Muscle layer of duodenum (tissue), 2 donors: ENCODE measurements around the gene LRRC23.
A peak's percentile ranks its signal among the peaks of the same experiment; 100 is the strongest.

ENCODE experiments used
- H3K27ac ChIP-seq: one replicate; pipeline ENCODE4 v1.7.0; 2013; ENCODE audit warnings: mild to moderate bottlenecking, low read length
- H3K27me3 ChIP-seq: one replicate; pipeline ENCODE4 v1.7.0; 2013; ENCODE audit warnings: low read depth, mild to moderate bottlenecking, control low read depth, low read length
- H3K36me3 ChIP-seq, 2 donors: one replicate each; pipeline ENCODE4 v1.7.0; 2013; ENCODE audit warnings: low read length in 2 of 2, control low read depth in 1 of 2, mild to moderate bottlenecking in 1 of 2; ENCODE audit not compliant: insufficient read depth in 2 of 2, control insufficient read depth in 1 of 2
- H3K4me1 ChIP-seq, 2 donors: one replicate each; pipeline ENCODE4 v1.7.0; 2013; ENCODE audit warnings: low read length in 2 of 2, mild to moderate bottlenecking in 2 of 2, control low read depth in 1 of 2, moderate library complexity in 1 of 2; ENCODE audit not compliant: insufficient read depth in 2 of 2, control insufficient read depth in 1 of 2
- H3K4me3 ChIP-seq, 2 donors: one replicate each; pipeline ENCODE4 v1.7.0; 2013; ENCODE audit warnings: low read length in 2 of 2, low read depth in 1 of 2, mild to moderate bottlenecking in 1 of 2
- H3K9me3 ChIP-seq, 2 donors: one replicate each; pipeline ENCODE4 v1.7.0; 2013; ENCODE audit warnings: low read length in 2 of 2, control low read depth in 1 of 2, mild to moderate bottlenecking in 1 of 2; ENCODE audit not compliant: control insufficient read depth in 1 of 2
- donor health status: healthy.

The LRRC23 gene

DNA sequence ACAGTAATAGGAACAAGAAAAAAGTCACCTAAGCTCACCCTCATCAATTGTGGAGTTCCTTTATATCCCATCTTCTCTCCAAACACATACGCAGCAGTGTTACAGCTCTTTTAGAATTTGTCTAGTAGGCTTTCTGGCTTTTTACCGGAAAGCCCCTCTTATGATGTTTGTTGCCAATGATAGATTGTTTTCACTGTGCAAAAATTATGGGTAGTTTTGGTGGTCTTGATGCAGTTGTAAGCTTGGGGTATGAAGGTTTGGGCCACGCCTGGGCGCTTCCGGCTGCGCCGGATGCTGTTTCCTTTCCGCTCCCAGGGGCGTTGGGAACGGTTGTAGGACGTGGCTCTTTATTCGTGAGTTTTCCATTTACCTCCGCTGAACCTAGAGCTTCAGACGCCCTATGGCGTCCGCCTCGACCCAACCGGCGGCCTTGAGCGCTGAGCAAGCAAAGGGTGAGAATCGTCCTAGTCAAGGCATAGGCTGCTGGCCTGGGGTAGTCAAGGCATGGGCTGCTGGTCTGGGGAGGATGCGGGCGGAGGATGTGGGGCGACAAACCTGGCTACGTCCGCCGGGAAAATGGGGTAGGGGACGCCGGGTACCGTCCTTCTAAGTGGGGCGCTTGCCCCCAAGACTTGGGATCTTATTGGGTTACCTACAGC, 39.2 kb downstream of the LRRC23 start, which contains the start of the genes C12orf57 and RNU7-1:
C12orf57 (plus strand) TSS at position 301 of the 659 bp plus-strand sequence; CDS start at position 401, 100 bp downstream.
RNU7-1 (plus strand) TSS at position 95 of the 659 bp plus-strand sequence.
- H3K4me1 ChIP-seq, result peaks cover 18 to 32% of the 10 kb centered on the region in 2 donors
- peaks cover 12 to 17% of the 10 kb centered on the region in 2 donors for H3K36me3 ChIP-seq
- peak within 1 kb of the TSS; percentile 98 for H3K27ac ChIP-seq
- H3K27me3 ChIP-seq, result no peaks in the 10 kb centered on the region
- no peaks in the 10 kb centered on the region for H3K9me3 ChIP-seq
- H3K4me3 ChIP-seq, result peak within 1 kb of the TSS; percentile 81 to 83

DNA sequence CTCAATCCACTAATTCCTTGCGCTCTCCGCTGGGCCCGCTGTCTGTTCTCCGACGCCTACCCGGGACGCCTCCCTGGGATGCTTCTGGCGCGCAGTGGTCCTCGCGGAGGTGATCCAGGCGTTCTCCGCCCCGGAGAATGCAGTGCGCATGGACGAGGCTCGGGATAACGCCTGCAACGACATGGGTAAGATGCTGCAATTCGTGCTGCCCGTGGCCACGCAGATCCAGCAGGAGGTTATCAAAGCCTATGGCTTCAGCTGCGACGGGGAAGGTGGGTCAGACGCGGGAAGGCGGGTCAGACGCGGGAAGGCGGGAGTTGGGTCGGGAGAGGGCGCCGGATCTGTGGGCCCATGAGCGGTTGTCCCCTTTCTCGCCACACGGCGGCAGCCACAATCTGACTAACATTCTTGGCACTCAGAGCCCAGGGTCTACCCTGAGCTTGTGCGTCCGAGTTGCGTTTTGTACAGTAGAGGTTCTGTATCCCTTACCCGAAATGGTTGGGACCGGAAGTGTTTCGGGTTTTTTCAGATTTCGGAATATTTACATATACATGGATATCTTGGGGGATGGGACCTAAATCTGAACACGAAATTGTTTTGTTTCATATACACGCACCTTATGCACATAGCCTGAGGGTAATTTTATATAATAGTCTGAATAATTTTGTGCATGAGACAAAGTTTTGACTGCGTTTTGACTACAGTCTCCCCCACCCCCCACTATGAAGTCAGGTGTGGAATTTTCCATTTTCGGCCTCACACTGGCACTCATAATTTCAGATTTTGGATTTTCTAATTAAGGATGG, 40.0 kb downstream of the LRRC23 start:
- H3K4me3 ChIP-seq, result peak overlapping the region; percentile 81 to 83
- peaks cover 12 to 17% of the 10 kb centered on the region in 2 donors for H3K36me3 ChIP-seq
- H3K27me3 ChIP-seq, result no peaks in the 10 kb centered on the region
- peaks cover 18 to 25% of the 10 kb centered on the region in 2 donors for H3K4me1 ChIP-seq
- H3K27ac ChIP-seq, result peak overlapping the region; percentile 98
- no peaks in the 10 kb centered on the region for H3K9me3 ChIP-seq

DNA sequence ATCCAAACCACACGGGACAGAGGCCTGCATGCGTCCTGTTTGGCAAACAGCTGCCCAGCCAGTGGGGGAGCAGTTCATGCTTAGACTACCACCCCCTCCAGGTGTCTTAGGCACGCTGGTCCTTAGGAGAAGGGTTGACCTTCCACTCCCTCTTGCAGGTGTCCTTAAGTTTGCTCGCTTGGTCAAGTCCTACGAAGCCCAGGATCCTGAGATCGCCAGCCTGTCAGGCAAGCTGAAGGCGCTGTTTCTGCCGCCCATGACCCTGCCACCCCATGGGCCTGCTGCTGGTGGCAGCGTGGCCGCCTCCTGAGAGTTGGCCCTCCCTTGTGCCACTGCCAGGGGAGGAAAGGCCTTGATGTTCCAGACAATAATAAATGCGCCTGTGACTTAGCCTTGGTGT, 41.0 kb downstream of the LRRC23 start:
- peaks cover 18 to 25% of the 10 kb centered on the region in 2 donors for H3K4me1 ChIP-seq
- H3K9me3 ChIP-seq, result no peaks in the 10 kb centered on the region
- peak overlapping the region; percentile 60 for H3K27ac ChIP-seq
- H3K4me3 ChIP-seq, result peak overlapping the region in 1 of 2 donors; percentile 83
- peaks cover 8 to 15% of the 10 kb centered on the region in 2 donors for H3K36me3 ChIP-seq
- H3K27me3 ChIP-seq, result no peaks in the 10 kb centered on the region

DNA sequence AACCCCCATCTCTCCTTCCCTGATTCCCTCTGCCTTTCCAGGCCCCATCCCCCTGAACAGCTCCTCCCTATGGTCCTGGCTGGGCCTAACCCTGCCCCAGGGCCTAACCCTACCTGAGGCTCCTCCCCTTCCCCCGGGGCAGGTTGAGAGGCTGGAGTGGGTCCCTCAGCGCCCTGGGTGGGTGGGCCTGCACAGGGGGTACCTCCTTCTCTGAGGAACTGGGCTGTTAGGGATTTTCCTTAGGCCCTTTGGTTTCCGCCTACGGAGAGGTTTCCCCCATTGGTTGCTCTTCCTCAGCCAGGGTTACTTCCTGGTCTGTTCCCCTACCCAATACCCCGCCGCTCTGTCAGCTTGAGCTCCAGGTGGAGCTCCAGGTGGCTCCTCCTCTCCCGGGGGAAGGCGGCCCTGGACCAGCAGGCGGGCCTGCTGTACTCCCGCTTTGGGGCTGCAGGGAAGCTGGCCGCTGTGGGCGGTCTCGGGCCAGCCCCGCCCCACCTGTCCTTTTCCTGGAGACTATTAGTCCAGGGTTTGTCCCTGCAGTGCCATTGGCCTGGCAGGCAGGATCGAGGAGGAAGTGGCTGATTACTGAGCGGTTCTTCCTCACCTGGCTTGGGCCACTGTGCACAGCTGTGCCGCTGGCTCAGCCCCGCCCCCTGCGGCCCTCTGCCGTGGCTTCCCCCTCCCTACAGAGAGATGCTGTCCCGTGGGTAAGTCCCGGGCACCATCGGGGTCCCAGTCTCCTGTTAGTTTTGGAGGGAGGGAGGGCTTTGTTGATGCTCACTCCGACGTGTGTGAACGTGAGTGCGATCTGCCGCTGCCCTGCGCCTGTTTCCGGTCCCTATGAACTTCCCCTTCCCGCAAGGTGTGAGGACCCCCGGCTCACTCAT, 41.7 kb downstream of the LRRC23 start:
- Histone ChIP-seq H3K36me3 (peaks cover 2 to 8% of the 10 kb centered on the region in 2 donors), H3K9me3 (no peaks in the 10 kb centered on the region), H3K4me1 (peaks cover 18 to 25% of the 10 kb centered on the region in 2 donors), H3K4me3 (peak overlapping the region; percentile 36 to 53), H3K27ac (peak overlapping the region; percentile 86), H3K27me3 (no peaks in the 10 kb centered on the region)

DNA sequence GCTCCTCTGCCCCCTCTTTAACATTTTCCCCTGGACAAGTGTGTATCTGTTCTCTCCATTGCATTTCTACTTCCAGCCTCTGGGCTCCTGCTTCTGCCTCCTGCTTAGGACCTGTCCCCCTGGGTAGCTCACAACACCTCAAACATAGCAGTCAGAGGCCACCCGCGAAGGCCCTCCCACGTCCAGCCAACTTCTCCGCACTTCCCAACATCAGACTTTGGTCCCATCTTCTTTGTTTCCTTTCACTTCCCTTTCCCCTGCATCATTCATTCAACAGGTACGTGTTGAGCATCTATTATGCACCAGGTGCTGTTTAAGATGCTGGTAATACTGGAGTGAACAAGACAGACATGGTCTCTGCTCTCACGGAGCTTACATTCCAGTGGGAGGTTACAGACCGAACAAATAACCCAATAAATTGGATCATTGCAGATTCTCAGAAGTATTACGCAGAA, 42.3 kb downstream of the LRRC23 start:
- Histone ChIP-seq H3K4me3 (peak overlapping the region; percentile 36 to 53), H3K9me3 (no peaks in the 10 kb centered on the region), H3K27ac (peak overlapping the region; percentile 86), H3K4me1 (peaks cover 18 to 25% of the 10 kb centered on the region in 2 donors), H3K27me3 (no peaks in the 10 kb centered on the region), H3K36me3 (peaks cover 0 to 3% of the 10 kb centered on the region in 2 donors)

DNA sequence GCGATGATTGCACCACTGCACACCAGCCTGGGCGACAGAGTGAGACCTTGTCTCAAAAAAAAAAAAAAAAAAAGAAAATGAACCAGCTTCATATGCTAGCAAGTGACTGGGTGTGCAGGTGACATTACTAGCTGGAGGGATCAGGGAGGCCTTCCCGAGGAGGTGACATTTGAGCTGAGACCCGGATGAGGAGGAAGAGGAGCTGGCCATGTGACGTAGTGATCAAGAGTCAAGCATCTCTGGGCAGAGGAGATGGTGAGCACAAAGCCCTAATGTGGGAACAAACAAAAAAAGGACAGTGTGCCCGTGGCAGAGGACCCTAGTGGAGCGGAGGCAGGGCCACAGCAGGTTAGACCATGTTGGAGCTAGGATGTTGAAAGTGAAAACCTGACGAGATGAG, 43.0 kb downstream of the LRRC23 start:
- no peaks in the 10 kb centered on the region for H3K27me3 ChIP-seq
- no peak overlapping the region for H3K4me3 ChIP-seq
- H3K9me3 ChIP-seq, result no peaks in the 10 kb centered on the region
- peaks cover 18 to 25% of the 10 kb centered on the region in 2 donors for H3K4me1 ChIP-seq
- H3K27ac ChIP-seq, result no peak overlapping the region
- peaks cover 0 to 3% of the 10 kb centered on the region in 2 donors for H3K36me3 ChIP-seq

DNA sequence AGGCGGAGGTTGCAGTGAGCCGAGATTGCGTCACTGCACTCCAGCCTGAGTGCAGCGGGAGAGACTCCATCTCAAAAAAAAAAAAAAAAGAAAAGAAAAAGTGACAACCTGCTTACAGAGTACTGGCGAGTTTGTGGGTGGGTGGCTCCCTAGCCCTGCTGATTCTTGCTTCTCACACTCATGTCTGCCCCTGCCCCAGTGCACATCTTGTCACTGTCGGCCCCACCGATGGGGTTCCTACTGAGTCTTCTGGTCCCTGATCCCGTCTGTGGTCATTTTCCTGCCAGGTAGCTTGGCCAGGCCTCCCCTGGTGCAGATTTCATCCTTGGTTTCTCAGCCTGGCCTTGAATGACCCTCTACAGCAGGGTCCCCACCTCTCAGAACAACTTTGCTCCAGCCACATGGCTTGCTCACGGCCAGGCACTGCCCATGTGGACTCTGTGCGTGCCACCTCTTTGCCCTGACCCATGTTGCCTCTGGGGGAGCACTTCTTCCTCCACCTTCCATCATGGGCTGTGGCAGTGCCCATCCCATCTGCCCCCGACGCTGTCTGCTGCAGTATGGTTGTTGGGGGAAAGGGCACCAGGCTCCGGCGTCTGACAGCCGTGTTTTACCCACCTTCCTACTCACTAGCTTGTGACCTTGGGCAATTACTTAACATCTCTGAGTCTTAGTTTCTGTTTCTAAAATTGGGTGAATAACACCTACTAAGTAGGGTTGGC, 44.4 kb downstream of the LRRC23 start:
- Histone ChIP-seq H3K36me3 (peaks cover 0 to 3% of the 10 kb centered on the region in 2 donors), H3K9me3 (no peaks in the 10 kb centered on the region), H3K27me3 (no peaks in the 10 kb centered on the region), H3K4me3 (no peak overlapping the region), H3K4me1 (peaks cover 18 to 19% of the 10 kb centered on the region in 2 donors), H3K27ac (no peak overlapping the region)

DNA sequence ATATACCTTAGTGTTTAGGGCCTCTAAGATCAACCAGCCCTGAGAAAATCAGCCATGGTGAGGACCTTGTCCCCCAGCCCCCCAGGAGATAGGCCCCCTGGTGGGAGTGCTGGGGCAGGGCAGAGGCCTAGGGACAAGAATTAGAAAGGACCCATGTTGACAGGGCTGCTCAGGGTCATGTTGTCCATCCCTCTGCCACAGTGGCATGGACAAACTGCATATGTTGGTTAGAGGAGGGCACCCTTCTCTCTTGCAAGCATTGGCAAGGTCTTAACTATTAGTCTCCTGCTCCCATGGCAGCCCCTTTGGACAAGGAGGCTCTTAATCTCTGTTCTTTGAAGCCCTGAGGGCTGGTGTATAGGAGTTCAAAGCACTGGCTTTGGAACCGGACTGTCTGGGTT, 45.8 kb downstream of the LRRC23 start:
- peaks cover 12 to 19% of the 10 kb centered on the region in 2 donors for H3K4me1 ChIP-seq
- peaks cover 0 to 3% of the 10 kb centered on the region in 2 donors for H3K36me3 ChIP-seq
- no peaks in the 10 kb centered on the region for H3K27me3 ChIP-seq
- no peaks in the 10 kb centered on the region for H3K9me3 ChIP-seq
- H3K4me3 ChIP-seq, result peak overlapping the region in 1 of 2 donors; percentile 11
- peak overlapping the region; percentile 31 for H3K27ac ChIP-seq

DNA sequence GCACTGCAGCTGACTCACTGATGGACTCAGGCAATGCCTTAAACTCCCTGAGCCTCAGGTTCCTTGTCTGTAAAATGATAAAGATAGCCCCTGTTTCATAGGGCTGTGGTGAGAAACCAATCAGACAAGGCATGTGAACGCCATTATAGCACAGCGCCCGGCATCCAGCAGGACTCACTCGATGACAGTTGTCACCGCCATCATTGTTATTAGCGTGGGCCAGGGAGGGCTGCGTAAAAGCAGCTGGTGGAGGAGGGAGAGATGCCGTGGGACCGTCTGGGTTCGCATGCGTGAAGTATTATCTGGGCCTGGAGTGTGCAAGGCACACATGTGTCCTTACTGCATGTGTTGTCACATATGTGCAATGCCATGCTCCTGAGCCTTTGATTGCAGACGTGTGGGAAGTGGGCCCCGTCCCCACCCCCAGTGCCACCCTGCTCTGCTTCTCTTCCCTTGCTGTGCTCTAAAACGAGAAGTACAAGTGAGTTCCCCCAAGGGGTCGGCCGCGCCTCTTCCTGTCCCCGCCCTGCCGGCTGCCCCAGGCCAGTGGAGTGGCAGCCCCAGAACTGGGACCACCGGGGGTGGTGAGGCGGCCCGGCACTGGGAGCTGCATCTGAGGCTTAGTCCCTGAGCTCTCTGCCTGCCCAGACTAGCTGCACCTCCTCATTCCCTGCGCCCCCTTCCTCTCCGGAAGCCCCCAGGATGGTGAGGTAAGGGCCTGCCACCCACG, 46.4 kb downstream of the LRRC23 start, which contains the start of gene PTPN6:
PTPN6 (plus strand) TSS at position 546 of the 730 bp plus-strand sequence; CDS start at position 703, 157 bp downstream.
- H3K4me3 ChIP-seq, result peak within 1 kb of the TSS; percentile 42 to 60
- peaks cover 0 to 3% of the 10 kb centered on the region in 2 donors for H3K36me3 ChIP-seq
- H3K27me3 ChIP-seq, result no peaks in the 10 kb centered on the region
- peaks cover 6 to 14% of the 10 kb centered on the region in 2 donors for H3K4me1 ChIP-seq
- H3K9me3 ChIP-seq, result no peaks in the 10 kb centered on the region
- peak within 1 kb of the TSS; percentile 45 for H3K27ac ChIP-seq
